Myocyte (in vitro differentiated cells): ENCODE data around the gene NTRK3. TPM values are rescaled to one million over a fixed set of nuclear protein-coding genes. Genes with fewer than 3 reads are reported as not detected.

Experiments used
- DNase-seq: peaks from one replicate; pipeline ENCODE4 v3.0.0-alpha.2; 2012; ENCODE audit warnings: low read depth
- polyA plus RNA-seq: library from polyadenylated mRNA; unstranded; fragments of >200 nt; gene quantifications from one replicate; pipeline ENCODE4 v1.2.1, GENCODE V29; 2012; ENCODE audit warnings: missing spikeins
- total RNA-seq: library from RNA; depleted of rRNA; stranded (reverse); fragments of >200 nt; gene quantifications from 2 replicates; pipeline ENCODE4 v1.2.3, GENCODE V29; 2014

The NTRK3 gene
- total RNA-seq, result 0.26 and 0.32 TPM in 2 replicates
- polyA plus RNA-seq, result 0.59 TPM

DNA sequence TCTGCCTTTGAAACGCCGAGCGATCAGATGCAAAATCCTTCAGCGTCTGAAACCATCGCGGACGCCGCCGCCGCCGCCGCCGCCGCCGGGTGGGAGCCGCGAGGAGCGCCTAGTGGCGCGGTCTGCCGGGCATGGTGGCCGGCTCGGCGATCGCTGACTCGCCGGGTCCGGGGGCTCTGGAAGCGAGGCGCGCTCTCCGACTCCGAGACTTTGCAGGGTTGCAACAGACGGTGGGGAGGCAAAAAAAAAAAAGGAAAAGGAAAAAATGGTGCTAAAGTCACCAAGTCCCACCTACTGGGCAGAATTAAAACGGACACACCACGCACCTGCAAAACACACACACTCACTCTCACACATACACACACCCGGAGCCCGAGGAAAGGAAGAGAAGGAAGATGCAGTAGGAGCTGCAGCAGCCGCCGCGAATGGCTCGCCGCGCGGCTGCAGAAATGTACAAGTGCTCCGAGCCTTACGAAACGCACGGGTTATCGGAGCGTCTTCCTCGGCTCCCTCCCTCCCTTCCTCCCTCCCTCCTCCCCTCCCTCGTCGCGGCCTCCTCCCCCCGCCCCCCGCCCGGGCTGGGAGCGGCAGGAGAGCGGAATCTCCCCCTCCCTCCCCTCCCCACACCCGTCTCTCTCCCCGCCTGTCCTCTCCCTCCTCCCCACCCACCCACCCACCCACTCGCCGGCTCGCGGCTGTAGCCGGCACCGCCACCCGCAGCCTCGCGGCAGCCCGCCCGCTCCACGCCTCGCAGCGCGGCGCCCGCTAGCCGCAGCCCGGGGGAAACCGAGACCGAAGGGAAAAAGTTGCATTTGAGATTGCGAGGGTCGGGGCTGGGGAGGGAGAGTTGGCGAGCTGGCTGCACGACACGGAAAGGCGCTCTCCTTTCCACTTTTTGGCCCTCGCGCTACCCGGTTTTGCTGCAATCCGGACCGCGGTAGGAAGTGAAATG lies at the start of gene NTRK3:
NTRK3 (minus strand) TSS at position 461 of the 952 bp plus-strand sequence. CDS start 586 bp downstream, outside the sequence.
- DNase-seq, result no peak

DNA sequence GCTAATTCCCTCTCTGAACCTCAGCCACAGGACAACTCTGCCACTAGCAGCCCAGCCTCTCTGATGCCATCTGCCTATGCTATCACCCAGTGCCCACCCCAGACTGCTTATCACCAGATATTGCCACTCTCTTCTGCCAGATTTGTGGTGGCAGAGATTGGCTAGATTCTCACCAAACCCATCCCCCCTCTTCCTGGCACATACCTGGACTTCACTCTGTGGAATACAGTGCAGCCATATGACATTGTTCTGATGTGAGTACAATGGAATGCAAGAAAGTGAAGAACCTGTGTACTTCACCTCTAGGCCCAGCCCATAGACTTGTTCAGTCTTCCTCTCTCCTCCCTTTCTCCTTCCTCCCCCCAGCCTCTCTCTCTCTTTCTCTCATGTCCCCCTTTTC lies 46.9 kb upstream of the NTRK3 start:
- no peak for DNase-seq

DNA sequence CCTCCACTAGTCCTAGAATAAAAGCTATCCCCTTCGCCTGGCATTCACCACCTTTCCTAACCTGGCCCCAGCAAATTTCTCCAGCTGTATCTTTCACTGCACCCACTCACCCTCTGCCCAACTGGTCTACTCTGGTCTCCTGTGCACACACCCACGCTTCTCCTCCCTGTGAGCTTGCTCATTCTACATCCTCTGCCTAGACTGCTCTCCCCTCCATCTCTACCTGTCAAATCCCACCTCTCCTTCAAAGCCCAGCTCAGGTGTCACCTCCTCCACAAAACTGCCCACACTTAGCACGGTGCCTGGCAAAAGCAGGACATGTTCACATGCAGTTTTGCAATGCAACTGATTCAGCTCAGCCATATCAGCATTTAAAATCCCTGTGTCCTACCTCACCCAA lies 45.8 kb upstream of the NTRK3 start:
- no peak for DNase-seq

DNA sequence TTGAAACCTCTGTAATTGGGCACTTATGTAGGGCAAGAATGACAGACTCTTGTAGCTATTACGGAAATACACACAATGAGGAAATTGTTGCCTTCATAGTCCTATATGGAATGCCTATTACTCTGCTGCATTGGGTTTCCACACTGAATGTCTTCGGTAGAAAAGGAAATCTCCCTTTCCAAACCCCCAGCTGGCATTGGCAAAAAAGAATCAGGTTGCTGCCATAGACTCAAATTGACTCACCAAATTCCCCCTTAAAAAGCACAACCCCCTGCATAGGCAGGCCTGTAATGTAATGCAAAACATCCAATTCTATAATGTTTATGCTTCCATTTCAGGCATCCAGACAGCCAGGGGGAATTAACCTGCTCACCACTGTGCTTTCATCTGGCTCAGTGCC lies 44.8 kb upstream of the NTRK3 start:
- DNase-seq, result no peak

DNA sequence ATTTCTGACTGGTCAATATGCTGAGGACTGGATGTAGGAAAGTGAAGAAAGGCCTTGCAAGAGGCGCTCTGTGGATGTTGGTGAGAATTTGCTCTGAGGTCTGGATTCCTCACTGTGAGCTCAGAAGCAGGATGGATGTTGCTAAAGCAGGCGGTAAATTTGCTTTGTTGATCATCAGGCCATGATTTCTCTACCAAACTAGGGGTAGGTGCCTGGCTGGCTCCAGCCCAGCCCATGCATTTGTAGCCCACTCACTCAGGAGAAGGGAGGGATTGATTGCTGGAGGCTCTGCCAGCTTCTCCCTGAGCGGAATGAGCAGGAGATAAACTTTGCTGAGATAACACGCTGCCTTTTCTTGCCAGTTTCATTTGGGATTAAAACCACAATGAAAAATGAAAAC lies 44.3 kb upstream of the NTRK3 start:
- DNase-seq, result no peak

DNA sequence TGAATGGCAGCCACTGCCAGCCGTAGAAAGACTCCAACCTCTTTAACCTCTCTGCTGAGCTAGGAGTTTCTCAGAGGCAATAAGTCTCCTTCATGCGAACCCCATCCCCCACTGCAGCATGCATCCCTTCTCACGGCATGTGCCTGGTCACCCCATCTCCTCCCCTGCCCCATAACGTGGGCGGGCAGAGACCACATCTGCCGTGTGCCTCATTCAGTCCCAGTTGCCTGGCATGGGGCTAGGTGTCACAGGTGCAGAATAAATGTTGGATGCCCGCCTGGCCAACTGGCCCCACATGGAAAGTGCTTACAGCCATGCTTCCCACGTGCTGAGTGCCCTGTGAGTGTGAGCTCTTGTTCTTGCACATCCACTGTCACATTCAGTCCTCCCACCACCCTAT lies 43.5 kb upstream of the NTRK3 start:
- no peak for DNase-seq

DNA sequence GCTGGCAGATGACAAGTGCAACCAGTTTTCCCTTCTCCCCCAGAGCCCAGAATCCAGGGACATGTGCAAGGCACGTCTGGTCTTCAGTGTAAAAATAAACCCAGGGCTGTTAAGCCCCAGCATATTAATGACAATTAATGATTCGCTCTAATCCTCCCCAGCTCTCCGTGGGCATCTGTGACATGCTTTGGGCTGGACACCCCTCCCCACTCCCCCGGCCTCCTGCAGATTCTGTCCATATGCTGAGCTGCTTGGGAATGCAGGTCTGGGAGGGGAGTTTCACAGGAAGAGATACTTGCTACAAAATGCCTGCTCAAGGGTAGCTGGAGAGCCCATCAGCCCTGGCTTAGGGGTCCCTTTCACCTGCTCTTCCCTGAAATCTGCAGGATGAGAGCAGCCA lies 43.0 kb upstream of the NTRK3 start:
- no peak for DNase-seq

DNA sequence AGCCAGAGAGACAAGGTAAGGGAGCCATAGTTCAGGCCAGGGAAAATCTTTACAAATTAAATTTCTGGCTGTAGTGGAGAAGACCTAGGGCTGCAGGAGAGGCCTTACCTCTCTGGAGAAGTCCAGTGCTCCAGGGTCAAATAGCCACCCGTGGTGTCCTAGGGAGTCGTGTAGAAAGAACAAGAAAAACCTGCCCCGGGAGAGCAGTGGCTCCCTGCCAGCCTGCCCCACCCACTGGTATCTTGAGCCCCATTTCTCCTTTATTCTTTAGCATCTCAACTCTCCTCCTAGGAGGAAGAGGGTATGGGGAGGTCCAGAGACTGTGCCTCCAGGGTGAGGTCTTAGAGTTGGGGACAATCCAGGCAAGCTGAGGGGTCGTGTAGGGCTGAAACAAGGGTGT lies 32.1 kb upstream of the NTRK3 start:
- no peak for DNase-seq

DNA sequence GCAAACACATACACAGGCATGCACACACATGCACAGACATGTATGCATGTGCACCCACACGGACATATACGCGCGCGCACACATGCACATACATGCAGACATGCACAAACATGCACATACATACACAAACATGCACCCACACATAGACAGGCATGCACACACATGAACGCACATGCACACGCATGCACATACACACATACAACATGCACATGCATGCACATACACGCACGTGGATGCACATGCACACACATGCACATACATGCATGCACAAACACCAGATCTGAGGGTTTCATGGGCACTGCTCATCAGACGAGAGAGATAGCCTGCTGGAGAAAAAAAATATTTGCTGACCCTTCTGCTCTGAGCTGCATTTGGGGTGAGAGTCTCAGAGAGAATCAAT lies 31.7 kb upstream of the NTRK3 start:
- no peak for DNase-seq

DNA sequence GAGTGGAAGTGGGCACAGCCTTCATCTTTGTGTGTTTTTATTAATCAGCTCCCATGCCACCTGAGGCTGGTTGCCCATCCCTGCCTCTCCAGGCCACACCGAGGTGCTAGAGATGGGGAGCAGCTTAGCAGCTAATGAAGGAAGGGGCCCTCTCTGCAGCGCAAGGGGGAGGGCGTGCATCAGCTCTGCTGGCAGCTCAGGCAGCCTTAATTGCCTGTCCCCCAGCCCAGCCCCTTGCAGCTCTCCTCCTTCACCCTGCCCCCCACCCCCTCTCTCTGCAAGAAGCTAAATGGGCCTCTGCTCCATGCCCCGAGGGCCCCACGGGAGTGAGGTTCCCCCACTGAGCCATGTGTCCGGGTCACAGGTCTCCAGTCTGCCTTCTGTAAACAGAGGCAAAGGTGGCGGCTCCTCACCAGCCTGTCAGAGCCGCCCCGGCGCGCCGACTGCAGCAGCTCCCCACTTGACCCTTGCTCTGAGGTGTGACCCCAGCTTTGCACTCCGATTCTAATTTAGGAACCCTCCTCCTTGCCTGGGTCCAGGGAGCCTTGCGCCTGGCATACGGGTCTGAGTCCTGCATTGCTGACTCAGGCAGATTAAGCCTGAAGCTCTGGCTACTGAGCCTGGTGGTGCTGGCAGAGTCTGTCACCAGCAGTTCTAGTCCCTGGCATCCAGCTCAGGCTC lies 27.9 kb upstream of the NTRK3 start:
- DNase-seq, result no peak

DNA sequence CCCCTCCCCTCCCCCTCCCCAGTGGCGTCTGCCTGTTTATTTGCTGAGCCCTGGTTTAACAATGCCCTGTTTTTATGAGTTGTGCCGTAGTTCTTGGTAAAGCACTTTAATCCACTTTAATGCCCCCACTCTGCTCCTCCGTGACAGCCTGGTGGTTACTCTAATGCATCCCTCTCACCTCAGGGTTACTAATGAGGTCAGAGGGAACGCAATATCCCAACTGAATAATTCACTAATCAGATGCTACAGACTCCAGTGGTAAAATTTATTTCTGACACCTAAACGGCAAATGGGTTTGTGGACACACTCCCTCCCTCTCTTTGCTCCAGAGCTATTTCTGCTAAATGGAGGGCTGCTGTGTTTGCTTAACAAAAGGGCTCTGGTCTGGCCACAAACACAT lies 26.1 kb upstream of the NTRK3 start:
- DNase-seq, result no peak

DNA sequence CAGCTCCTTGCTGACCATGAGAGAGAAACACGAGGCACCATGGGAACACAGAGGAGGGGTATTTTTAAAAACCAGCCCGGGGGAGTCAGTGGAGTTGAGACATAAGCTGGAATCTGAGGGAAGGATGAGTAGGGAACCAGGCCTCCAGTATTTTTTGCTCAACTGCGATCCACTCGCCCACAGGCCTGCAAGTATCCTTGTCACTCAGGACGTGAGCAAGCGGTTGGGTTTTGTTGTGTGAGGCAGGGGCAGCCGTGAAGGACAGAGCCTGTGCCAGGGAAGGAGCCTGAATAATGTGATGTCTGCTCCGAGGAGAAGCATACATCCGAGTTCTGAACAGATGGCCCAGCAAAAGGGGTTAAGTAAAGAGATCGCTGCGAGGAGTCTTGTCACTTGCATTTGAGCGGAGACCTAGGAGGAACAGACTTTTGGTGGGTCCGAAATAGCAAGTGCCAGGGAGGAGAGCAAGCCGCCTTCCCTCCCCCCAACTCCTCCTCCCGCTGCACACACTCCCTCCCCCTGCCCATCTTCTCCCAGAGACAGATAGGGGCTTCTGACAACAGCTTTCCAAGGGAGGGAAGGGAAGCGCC lies 20.4 kb upstream of the NTRK3 start:
- no peak for DNase-seq

DNA sequence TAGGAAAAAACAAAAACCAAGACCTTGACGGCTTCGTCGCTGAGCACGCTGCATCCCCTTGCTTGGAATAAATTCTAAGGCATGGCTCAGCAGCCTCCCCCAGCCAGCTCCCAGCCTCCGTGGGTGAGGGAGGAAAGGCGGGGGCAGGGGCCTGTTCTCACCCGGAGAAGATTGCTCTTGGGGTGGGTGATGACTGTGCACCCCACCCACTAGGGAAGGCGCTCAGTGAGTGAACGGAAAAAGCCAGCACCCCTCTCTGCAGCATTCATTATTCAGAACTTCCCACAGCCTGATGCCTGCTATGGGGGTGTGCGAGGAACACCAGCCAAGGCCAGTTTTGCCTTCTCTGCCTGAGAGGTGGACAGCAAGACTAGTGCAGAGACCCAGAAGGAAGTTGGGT lies 19.3 kb upstream of the NTRK3 start:
- DNase-seq, result no peak

DNA sequence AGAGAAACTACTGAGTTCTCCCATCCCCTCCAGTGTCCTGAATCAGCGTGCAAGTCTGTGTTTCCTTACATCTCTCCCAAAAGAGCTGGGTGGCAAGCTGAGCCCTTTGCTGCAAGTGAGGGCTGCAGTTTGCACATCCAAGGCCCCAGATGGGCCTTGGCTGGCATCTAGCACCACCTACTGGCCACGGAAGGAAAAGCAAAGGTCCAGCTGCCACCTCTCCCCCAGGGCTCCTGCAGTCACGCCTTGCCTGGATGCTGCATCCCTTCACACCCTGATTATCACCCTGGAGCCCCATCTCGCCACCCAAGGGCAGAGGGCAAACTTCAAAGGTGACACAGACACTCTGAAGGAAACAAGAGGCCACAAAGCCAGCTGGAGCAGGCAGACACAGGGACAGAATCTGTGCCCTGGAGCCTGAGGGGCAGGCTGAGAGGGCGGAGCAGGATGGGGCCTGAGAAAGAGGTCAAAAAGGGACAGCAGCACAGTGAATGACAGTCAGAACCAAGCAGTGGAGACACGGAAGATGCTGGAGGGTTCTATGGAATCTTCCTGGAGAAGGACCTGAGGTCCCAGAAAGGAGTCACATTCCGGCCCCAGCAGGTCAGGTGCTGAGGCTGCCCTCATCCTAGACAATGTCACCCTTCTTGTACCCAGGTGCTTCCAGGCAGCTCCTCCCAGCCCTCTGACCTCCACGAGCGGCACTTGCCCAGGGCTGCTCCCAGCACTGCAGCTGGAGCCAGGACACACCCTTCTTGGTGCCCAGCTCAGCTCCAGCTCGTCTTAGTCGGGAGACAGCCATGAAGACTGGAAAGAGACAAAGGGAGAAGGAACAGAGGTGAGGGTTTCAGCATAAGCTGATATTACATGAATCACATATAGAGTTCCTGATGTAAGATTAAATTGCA lies 18.3 kb upstream of the NTRK3 start:
- peak; percentile 76 for DNase-seq

DNA sequence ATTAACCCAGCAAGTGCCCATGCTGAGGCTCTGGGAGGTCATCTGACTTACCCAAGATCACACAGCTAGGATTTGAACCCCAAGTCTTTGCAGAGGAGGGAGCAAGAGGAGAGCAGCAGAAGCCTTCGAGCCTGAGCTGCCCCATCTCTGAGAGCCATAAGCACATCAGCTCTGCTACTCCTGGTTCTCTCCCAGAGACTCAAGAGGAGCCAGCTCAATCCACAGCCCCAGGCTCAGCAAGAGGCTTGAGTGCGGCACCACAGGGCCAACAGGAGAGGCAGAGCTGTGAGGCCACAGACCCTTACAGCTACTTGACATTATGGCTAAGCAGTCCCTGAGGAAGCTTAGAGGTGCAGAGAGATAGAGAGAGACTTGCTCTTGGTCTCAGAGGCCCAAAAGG lies 15.9 kb upstream of the NTRK3 start:
- DNase-seq, result no peak

DNA sequence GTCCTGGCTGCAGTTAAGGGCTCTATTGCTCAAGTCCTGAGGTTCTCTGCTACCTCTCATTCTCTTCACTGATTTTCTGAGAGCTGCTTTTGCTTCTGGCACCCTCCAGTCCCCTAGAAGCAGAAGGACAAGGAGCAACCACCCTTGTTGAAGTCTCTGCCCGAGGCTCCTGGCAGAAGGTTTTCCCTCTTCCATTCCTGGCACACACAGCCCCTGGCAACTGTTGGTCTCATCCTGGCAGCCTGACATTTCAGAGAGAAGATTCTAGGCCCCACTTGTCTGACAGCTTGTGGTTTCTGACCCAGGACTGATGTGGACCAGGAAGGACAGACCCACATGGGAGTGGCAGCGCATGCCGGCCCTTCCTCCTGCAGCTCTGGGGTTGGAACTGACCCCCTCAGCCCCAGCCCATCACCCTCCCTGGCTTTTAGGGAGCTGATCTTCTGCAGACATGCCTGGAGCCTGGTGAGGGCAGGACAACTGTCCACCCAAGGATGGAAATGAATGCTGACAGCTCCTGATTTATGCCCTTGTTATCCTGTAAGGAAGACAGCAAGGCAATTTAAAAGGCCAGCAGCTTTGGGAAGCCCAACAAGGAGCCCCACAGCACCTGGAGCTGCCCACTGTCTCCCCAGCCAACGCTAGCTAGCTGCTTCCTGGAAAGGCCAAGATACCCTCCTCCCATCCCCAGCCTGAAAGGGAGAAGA lies 13.0 kb upstream of the NTRK3 start:
- DNase-seq, result no peak

DNA sequence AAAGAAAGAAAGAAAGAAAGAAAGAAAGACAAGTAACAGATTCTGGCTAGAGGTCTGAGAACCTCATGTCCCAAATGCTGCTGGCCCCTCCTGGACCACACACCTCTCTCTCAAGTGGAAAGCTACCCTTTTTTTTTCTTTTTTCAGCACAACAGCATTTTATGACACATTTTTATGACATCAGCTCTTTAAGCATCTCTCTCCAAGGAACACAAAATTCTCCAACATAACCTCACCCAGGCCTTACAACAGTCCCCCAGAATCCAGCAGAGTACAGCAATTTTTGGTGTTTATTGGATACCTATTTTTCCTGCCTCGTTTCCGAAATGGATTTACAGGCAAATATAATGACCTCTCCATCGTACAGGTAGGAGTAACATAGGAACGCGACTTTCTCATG lies 11.2 kb upstream of the NTRK3 start:
- DNase-seq, result no peak

DNA sequence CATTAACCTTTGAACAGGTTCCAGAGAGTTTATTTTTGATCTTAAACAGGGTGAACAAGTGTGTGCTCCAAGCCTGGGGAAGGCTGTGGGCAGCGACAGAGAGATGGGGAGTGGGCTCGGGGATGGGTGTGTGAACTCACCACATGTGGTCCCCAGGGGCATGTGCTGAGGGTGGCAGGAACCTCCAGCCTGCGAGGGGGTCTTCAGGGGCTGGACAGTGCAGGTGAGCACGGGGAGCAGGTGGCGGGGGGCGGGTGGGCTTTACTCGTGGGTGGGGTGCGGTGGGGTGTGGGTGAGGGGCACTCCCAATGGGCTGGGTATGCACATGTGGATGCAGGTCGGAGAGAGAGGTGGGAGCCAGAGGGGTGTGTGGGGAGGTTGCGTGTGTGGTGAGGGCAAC lies 9.6 kb upstream of the NTRK3 start:
- no peak for DNase-seq

DNA sequence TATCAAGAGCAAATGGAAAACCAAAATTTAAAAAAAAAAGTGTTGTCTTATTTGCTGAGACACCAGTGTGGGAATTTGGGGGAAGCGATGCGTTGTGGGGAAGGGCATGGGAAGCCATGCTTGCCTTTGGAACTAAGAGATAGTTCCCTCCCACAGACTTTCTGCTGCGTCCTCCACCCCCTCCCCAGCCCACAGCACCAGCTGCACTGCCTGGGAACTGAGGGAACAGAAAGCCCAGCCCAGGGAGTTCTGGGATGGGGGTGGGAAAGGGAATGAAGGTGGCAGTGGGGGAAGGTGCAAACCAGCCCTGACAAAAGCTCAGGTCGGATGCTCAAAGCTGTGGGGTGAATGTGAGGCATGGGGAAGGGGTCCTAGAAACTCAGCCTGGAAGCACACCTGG lies 8.1 kb upstream of the NTRK3 start:
- DNase-seq, result no peak

DNA sequence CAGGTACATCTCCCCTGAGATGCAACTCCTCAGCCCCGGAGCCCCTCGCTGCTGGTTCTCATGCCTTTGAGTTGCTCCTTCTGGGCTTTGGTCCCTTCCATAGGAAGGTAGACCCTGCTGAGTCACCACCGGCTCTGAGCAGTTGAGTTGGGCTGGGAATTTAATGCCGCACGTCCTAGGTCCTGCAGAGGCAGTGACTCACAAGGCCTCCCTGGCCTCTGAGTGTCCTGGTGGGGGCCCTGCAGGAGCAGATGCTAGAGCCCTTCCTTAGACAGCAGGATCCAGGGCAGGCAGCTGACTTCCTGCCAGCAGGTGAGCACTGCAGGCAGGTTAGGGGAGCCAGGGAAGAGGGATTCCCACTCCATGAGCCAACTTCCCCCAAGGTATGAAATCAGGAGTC lies 5.5 kb upstream of the NTRK3 start:
- DNase-seq, result no peak
